Raji (cell line): ENCODE data around the gene B4GALNT2.

ENCODE experiments used
- POLR2A ChIP-seq: IDR thresholded peaks from 2 replicates; pipeline ENCODE4 v1.6.1; 2011; ENCODE audit warnings: low read depth, low read length, control low read depth; ENCODE audit not compliant: insufficient read depth

The B4GALNT2 gene

DNA sequence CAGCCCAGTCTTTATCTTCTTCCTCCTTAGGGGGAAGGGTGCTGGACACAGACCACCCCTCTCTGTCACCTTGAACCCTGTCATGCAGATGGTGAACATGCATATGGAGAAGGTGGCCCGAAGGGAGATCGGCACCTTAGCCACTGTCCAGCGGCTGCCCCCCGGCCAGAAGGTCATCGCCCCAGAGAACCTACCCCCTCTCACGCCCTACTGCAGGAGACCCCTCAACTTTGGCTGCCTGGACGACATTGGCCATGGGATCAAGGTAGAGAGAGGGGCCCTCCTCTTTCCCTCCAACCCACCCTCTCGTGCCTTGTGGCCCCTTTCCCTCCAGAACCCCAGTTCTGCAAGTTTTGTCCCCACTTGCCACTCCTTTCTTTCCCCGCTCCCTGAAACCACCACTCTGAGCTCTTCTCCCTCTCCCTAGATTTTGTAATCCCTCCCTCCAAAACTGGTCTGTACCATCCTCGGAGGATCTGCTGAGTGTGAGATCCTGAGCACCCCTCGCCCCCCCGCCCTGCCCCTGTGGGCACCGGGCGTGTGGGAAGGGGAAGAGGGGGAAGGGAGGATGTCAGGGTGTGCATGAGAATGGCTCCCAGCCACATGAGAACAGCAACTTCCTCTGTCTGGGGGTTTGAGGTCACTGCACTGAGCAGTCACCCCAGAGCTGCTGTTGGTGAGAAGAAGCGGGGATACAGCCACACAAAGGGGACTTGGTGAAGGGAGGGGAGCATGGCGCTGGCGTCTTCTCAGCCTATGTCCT lies 85.3 kb downstream of the B4GALNT2 start:
- peak; percentile 55 for TF ChIP-seq POLR2A

DNA sequence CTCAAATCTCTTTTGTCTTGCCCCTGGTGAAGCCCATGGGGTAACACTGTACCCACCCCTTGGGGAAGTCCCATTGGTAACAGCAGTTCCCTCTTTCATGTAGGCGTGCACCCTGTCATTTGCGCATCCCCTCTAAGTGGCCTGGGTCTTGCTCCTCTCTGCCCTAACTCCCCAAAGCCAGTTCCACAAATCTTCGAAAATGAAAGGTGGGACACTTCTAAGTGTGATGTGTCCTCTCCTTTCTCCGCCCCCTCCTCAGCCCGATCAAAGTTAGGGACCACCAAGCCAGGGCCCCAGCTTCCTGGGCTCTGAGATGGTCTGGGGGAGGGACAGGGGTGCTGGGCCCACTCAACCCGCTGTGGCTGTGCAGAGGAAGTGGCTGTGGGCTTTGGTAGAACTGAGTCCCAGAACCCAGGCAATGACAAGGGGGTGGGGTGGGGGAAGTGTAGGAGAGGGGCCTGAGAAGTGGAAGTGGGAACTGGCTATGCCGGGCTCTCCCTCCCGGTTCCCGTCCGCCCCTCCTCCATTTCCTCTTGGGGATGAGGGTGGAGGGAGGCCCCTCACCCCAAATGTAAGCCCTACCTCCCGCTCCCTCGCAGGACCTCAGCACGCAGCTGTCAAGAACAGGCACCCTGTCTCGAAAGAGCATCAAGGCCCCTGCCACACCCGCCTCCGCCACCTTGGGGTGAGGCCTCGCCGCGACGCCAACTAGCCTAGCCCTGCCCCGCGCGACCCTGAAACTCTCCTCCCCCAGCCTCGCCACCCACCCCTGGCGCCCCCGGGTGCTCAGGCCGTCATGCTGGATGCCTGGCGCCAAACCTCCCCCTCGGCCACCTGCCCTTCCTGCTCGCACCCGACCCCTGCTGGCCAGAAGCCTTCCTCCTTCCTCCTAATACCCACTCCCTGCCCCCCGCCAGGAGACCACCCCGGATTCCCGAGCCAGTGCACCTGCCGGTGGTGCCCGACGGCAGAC lies 86.7 kb downstream of the B4GALNT2 start:
- no peak for TF ChIP-seq POLR2A

DNA sequence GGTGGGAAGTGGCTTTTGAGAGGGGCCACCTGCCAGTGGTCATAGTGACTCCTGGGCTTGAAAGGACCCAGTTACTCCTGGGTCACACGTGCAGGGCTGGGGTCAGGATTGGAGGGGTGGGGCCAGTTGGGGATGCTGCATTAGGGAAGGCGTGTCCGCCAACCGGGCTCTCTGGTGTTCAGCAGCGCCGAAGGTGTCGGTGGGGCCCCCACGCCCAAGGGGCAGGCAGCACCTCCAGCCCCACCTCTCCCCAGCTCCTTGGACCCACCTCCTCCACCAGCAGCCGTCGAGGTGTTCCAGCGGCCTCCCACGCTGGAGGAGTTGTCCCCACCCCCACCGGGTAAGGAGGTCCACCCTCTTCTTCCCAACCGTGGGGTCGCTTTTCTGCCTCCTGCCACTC lies 87.4 kb downstream of the B4GALNT2 start:
- no peak for TF ChIP-seq POLR2A

DNA sequence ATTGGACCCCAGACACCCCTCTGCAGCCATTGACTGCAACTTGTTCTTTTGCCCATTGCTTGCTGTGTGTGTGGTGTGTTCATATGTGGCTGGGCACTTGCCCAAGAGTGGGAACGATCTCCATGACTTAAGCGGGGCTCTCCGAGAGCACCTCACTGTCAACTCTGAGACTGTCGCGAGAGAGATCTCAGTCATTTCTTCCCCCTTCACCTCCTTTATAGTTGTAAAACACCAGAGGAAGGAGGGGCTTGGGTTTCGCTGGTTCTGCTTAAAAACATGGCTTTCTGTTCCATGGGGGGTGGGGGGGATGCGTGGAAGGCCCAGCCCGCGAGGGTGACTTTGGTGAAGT lies 90.6 kb downstream of the B4GALNT2 start:
- no peak for TF ChIP-seq POLR2A

DNA sequence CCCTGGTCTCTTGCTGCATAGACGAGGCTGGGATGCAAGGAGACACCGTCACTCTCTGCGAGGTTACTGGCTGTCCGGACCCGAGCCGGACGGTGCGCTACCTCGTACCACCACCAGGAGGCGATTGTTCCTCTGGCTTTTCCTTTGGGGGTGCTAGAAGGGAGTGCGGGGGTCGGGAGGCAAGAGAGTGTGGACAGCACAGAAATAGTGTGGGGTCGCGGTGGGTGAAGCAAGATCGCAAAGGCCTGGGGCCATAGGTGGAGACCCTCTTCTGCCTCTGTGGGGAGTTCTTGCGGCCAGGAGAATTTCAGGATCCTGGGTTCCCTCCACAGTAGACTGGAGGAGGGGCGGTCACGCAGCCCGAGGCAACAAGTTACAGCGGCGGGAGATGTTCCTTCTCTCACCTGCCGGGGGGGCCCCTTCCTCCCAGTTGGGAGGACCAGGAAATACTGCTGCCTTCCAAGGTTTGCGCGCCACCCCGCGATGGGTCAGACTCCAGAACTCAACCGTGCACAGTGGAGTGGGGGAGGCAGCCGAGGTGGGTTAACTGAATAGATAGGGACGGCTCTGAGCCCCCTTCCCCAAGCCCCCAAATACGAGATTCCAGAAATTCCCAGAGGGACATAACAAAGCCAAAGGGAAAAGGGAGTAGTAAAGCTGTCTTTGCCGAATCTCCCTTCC lies 91.1 kb downstream of the B4GALNT2 start:
- no peak for TF ChIP-seq POLR2A

DNA sequence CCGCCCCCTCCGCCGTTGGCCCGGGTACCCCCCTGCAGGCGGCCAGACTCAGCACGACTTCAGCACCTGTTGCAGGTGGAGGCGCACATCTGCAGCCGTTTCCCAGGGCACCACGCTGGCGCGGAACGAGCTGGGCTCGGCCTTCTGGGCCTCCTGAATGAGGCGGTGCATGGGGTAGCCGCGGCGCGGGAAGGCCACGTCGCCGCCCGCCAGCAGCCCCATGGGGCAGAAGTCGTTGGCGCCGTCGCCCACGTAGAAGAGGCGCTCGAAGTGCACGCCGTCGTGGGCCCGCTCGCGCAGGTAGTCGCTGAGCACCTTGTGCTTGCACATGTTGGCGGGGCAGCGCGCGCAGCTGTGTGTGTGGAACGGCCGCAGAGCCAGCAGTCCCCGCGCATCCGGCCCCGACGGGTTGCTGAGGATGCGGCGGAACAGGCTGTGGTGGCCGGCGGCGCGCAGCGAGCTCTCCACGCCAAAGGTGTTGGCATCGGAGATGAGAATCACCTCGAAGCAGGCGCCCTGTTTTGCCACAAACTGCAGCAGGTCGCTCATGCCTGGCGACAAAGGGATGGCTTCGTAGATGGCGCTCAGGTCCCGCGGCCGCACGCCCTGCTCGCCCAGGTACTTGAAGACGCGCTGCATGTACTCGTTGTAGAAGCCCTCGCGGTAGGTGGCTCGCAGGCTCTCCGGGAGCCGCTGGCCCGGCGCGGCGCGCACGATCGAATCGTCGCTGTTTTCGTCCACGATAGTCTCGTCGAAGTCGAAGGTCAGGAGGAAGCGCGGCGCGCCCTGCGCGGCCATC lies 91.8 kb downstream of the B4GALNT2 start:
- TF ChIP-seq POLR2A, result 0 out of 2 replicates have a peak, but pooled peaks have one; percentile 27

DNA sequence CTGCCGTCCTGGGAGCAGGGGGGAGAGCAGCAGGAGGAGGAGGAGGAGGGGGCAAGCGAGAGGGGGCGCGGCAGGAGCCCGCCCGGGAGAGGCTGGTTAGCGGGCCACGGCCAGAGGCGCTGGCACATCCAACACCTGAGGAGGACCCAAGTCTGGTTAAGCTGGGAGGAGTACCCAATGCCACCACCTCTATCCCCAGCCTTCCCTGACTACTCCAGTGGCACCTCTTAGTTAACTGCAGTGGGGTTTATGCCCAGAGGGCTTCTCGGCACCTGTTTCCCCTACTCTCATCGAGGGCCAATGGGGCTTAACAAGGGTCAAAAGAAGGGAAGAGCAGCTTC lies 92.4 kb downstream of the B4GALNT2 start:
- no peak for TF ChIP-seq POLR2A

DNA sequence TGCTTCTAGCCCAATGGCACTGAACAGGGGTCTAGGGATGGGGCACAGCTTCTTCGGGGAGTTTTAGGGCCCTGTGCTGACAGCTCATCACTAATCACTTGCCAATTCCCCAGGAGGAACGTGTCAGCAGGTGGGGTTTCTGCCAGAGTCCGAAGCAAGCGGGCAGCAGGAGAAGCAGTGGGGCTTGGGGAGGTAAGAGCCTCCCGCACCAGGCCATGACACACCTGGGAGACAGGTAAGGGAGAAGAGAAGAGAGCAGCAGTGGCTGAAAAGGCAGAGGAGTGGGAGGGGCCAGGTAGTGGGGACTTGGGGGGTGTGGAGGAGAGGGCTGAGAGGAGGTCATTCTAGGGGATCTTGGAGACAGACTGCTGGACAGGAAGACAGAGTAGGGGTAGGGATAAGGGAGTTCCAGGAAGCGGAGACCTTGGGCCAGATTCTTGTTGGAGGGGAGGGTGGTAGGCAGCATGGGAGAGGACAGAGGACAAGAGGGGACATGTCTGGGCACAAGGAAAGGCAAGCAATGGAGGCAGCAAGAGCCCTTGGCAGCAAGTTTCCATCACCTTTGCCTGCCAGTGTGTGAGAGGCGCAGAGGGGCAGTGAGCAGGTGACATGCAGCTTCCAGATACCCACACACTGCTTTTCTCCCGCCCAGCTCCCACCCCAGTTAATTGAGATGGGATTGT lies 93.1 kb downstream of the B4GALNT2 start:
- no peak for TF ChIP-seq POLR2A
